HFFc6 (cell line): ENCODE results near the gene ACTR3. TPM values are rescaled to one million over a fixed set of nuclear protein-coding genes. Genes with fewer than 3 reads are reported as not detected.

Source experiments
- DNase-seq: peaks from one replicate; pipeline ENCODE4 v3.0.0-alpha.2; 2018
- H3K27ac Mint-ChIP-seq: 2 replicates; pipeline ENCODE4 v1.8.0; 2020; ENCODE audit warnings: mild to moderate bottlenecking, mixed read lengths
- H3K27me3 Mint-ChIP-seq: 2 replicates; pipeline ENCODE4 v1.8.0; 2021; ENCODE audit warnings: mild to moderate bottlenecking, moderate library complexity, mixed read lengths; ENCODE audit not compliant: insufficient read depth
- H3K36me3 Mint-ChIP-seq: 2 replicates; pipeline ENCODE4 v1.8.0; 2021; ENCODE audit warnings: low read depth, mixed read lengths
- H3K4me1 Mint-ChIP-seq: 2 replicates; pipeline ENCODE4 v1.8.0; 2020; ENCODE audit warnings: low read depth, mixed read lengths
- H3K4me3 Mint-ChIP-seq: 2 replicates; pipeline ENCODE4 v1.8.0; 2020; ENCODE audit warnings: mild to moderate bottlenecking, moderate library complexity, mixed read lengths
- H3K9me3 Mint-ChIP-seq: 2 replicates; pipeline ENCODE4 v1.8.0; 2020; ENCODE audit warnings: mild to moderate bottlenecking, mixed read lengths
- total RNA-seq, 6 experiments: library from RNA; stranded (reverse); fragmentation: NEBNext Ultra II Directional; extraction: Animal tissue kit (Norgen Biotek cat#: 25700); gene quantifications; 2 replicates in 1 of 6; 3 replicates in 5 of 6; pipeline ENCODE4 v1.2.3, GENCODE V29; 2021
- TF ChIP-seq, protein P1 (sequence below): fragments of 200-600 bp; sonication (generic); IDR thresholded peaks from 2 replicates; pipeline ENCODE4 v1.5.0; 2021; ENCODE audit warnings: antibody characterized with exemption, mild to moderate bottlenecking

Gene ACTR3
- total RNA-seq, 6 experiments from 2014 or later = 562 to 663 (median 628) TPM

DNA sequence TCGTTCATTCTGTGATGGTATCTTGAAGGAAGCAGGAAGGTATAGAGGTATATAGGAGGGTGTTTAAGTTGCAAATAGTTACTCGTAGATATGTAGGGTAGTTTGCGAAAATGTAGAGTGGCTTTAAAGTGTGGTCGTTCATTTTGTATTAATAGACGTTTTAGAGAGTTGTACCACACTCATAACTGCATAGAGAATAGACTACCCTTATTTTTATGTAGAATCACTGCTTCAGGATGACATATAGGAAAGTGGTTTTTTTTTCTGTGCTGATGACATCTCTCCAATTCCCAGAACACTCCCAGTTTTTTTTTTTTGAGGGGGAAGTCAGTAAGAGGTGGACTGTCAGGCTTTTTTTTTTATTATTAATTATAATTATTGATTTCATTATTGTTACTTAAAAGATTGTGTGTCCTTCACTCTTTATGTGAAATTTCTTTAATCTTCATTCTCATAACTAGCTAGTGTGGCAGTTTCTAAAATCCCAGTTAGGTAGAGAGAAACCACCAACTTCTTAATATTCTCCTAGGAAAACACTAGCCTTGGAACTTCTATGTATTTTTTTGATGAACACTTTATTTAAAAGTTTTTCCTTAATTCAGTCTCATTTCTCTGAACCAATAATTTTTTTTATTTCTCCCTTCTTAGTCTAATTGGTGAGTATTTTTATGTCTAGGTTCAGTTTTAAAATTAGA, 1.5 kb downstream of the ACTR3 start:
- peaks cover 78% of the 10 kb centered on the region for H3K4me1 Mint-ChIP-seq
- no peak for DNase-seq
- H3K4me3 Mint-ChIP-seq = peak overlapping the region; percentile 96
- no peaks in the 10 kb centered on the region for H3K9me3 Mint-ChIP-seq
- peaks cover 4% of the 10 kb centered on the region for H3K27me3 Mint-ChIP-seq
- TF ChIP-seq, protein P1, sequence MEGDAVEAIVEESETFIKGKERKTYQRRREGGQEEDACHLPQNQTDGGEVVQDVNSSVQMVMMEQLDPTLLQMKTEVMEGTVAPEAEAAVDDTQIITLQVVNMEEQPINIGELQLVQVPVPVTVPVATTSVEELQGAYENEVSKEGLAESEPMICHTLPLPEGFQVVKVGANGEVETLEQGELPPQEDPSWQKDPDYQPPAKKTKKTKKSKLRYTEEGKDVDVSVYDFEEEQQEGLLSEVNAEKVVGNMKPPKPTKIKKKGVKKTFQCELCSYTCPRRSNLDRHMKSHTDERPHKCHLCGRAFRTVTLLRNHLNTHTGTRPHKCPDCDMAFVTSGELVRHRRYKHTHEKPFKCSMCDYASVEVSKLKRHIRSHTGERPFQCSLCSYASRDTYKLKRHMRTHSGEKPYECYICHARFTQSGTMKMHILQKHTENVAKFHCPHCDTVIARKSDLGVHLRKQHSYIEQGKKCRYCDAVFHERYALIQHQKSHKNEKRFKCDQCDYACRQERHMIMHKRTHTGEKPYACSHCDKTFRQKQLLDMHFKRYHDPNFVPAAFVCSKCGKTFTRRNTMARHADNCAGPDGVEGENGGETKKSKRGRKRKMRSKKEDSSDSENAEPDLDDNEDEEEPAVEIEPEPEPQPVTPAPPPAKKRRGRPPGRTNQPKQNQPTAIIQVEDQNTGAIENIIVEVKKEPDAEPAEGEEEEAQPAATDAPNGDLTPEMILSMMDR = no peak
- H3K36me3 Mint-ChIP-seq = peaks cover 46% of the 10 kb centered on the region
- peak overlapping the region; percentile 97 for H3K27ac Mint-ChIP-seq

DNA sequence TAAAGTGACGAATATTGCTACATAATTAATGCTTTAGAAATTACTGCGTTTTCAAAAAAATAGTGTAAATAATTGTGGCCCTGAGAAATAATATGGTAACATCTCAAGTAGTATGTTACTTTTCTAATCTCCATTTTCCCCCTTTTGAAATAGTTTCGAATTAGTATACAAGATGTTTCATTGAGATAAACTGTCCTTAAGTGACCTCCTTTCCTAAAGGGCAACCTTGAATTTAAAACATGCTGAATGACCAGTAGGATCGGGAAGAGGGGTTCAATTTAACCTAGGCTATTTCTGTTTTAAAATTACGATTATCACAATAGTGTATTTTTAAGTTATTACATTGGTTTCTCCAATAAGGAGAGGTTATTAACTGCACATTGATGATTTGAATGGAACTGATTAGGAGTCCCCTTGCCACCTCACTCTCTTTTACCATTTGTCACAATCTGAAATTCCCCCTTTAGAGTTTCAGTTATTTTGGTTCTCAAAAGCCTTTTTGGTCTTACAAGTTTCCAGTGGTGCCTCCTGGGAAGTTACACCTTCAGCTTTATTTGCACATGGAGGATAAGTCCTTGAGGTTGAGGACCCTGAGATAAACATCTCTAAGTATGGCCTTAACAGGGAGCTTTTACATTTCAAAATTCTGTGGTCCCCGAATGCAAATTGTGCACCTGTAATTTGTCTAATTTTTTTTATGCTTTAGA, 2.3 kb downstream of the ACTR3 start:
- Mint-ChIP-seq H3K4me3 (peak overlapping the region; percentile 96), H3K27me3 (peaks cover 4% of the 10 kb centered on the region), H3K27ac (peak overlapping the region; percentile 97), H3K36me3 (peaks cover 49% of the 10 kb centered on the region), H3K4me1 (peaks cover 78% of the 10 kb centered on the region), H3K9me3 (no peaks in the 10 kb centered on the region)
- DNase-seq = no peak
- TF ChIP-seq, protein P1 = no peak

DNA sequence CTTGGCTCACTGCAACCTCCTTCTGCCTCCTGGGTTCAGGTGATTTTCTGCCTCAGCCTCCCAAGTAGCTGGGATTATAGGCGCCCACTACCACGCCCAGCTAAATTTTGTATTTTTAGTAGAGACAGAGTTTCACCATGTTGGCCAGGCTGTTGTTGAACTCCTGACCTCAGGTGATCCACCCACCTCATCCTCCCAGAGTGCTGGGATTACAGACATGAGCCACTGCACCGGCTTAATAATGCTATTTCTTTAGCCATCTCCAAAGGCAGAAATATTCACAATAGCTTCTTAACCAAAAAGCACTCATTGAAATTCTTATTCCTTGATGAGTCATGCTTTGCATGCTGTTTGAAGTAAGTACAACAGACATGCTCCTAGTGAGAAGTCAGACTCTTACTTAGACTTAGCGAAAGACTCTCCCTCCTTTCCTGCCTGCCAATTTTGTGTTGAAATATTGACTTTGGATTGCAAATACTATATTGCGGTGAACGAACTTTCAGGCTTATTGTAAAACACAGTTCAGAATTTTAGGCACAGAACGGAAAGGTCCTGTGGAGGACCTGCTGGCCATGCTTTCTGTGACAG, 4.4 kb downstream of the ACTR3 start:
- Mint-ChIP-seq H3K4me3 (peak overlapping the region; percentile 96), H3K27ac (peak overlapping the region; percentile 97), H3K4me1 (peaks cover 78% of the 10 kb centered on the region), H3K27me3 (peaks cover 4% of the 10 kb centered on the region), H3K9me3 (no peaks in the 10 kb centered on the region), H3K36me3 (peaks cover 51% of the 10 kb centered on the region)
- DNase-seq = peak; percentile 86
- TF ChIP-seq, protein P1 = no peak

DNA sequence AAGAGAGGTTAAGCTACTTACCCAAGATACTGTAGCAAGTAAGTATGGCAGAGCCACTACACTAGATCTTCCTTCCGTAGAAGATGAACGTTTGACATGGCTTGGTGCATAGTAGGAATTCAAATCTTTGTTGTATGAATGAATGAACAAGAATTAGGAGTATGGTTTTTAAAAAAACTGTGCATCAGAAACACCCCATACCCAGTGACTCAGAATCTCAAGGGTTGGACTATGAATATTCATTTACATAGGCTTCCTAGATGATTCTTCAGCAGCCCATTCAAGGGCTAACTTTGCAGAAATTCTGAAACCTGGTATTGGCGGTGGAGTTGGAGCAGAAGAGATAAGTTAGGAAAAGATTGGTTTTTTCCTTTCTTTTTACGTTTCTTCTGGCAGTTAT, 5.4 kb downstream of the ACTR3 start:
- DNase-seq = no peak
- Mint-ChIP-seq H3K4me1 (peaks cover 88% of the 10 kb centered on the region), H3K36me3 (peaks cover 51% of the 10 kb centered on the region), H3K4me3 (peak overlapping the region; percentile 96), H3K9me3 (no peaks in the 10 kb centered on the region), H3K27ac (peak overlapping the region; percentile 47), H3K27me3 (no peaks in the 10 kb centered on the region)
- TF ChIP-seq, protein P1 = no peak

DNA sequence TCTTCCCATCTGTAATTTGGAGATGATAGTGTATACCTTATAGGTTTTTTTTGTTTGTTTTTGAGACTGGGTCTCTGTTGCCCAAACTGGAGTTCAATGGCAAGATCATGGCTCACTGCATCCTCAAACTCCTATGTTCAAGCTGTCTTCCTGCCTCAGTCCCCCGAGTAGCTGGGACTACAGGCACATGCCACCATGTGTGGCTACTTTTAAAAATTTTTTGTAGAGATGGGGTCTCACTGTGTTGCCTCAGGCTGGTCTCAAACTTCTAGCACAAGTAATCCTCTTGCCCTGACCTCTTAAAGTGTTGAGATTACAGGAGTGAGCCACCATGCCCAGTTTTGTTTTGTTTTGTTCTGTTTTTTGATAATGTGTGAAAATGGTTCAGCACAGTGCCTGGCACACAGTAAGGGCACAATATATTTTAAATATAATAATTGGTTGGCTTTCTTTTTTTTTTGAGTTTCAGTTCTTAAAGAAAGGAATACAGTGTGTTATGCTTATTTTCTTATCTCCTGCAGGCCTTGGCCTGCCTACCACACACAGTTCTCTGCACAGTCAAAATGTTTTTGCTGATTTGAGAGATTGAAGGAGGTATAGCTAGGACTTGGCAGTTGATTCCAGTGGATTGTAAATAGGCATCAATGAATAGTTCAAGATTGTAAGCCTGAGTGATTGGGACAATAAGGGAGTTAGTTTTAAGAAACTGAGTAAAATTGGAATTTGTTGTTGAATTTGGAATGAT, 6.1 kb downstream of the ACTR3 start:
- peaks cover 95% of the 10 kb centered on the region for H3K4me1 Mint-ChIP-seq
- TF ChIP-seq, protein P1 = no peak
- peak overlapping the region; percentile 51 for H3K27ac Mint-ChIP-seq
- H3K27me3 Mint-ChIP-seq = no peaks in the 10 kb centered on the region; the same call in 1 of the 2 replicates
- H3K4me3 Mint-ChIP-seq = peak overlapping the region; percentile 96
- DNase-seq = no peak
- no peaks in the 10 kb centered on the region for H3K9me3 Mint-ChIP-seq
- H3K36me3 Mint-ChIP-seq = peaks cover 51% of the 10 kb centered on the region
